Activated gamma-delta T cell treated with anti-CD3 and anti-CD28 coated beads, Interleukin-2, amount 50 U/mL, for 16 hours (primary cell): ENCODE measurements around the gene HBG2.

Experiments
- DNase-seq: peaks from one replicate; pipeline ENCODE4 v3.0.0-alpha.2; 2020; ENCODE audit warnings: low read depth

Gene HBG2

DNA sequence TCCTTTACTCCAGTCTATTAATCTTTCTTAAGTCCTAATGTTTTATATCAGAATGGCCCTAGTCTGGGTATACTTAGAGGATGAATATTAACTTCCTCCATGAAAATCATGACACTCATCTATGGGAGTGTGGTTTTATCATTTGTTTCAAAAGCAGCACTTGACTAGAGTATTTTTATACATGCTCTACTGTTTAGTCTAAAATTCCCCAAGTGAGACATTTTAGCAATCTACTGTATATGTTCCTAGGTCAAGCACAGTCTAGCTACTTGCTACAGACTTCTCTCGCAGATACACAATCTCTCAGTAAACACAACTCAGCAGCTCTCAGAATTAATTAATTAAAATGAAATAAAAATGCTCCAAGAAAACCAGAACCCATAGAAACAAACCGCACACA lies 24.8 kb downstream of the HBG2 start:
- DNase-seq, result no peak

DNA sequence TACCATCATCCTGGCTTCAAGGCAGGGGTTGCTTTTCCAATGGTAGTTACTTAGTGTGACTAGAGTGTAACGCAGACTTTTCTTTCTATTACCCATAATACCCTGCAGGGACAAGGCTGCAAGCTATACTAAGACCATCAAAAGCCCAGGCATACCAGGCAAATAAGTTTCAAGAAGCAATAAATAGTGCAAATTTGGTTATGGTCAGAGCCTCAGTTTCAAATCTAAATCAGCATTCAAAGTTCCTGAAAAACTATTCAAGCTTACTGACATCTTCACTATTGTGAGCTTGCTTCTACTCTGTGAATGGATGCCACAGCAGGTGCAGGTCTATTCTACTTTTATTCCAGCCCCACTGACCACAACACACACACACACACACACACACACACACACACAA lies 25.2 kb downstream of the HBG2 start:
- DNase-seq, result no peak

DNA sequence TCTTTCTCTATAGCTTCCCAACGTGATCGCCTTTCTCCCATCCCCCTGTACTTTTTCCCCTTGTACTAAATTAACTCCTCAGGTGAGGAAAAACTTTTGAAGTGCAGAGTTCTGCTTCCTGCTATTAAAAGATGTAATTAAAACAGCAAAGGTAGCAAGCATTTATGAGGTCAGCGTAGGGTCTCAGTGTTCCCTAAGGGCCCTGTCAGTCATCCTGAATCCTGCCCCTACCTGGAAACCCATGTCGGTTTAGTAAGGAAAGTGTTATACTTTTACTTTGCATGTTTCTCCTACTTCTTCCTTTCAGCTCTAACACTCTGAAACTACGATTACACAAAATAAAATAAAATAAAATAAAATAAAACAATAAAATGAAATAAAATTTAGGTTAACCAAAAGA lies 26.5 kb downstream of the HBG2 start:
- DNase-seq, result no peak

DNA sequence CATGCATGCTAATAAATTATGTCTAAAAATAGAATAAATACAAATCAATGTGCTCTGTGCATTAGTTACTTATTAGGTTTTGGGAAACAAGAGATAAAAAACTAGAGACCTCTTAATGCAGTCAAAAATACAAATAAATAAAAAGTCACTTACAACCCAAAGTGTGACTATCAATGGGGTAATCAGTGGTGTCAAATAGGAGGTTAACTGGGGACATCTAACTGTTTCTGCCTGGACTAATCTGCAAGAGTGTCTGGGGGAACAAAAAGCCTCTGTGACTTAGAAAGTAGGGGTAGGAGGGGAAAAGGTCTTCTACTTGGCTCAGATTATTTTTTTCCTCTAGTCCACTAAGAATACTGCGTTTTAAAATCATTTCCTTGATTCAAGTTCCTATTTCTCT lies 26.9 kb downstream of the HBG2 start:
- no peak for DNase-seq

DNA sequence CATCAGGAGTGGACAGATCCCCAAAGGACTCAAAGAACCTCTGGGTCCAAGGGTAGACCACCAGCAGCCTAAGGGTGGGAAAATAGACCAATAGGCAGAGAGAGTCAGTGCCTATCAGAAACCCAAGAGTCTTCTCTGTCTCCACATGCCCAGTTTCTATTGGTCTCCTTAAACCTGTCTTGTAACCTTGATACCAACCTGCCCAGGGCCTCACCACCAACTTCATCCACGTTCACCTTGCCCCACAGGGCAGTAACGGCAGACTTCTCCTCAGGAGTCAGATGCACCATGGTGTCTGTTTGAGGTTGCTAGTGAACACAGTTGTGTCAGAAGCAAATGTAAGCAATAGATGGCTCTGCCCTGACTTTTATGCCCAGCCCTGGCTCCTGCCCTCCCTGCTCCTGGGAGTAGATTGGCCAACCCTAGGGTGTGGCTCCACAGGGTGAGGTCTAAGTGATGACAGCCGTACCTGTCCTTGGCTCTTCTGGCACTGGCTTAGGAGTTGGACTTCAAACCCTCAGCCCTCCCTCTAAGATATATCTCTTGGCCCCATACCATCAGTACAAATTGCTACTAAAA lies 27.8 kb downstream of the HBG2 start, which contains the start of gene HBB:
HBB (minus strand) TSS at position 340 of the 579 bp plus-strand sequence; CDS start at position 290, 50 bp downstream.
- no peak for DNase-seq

DNA sequence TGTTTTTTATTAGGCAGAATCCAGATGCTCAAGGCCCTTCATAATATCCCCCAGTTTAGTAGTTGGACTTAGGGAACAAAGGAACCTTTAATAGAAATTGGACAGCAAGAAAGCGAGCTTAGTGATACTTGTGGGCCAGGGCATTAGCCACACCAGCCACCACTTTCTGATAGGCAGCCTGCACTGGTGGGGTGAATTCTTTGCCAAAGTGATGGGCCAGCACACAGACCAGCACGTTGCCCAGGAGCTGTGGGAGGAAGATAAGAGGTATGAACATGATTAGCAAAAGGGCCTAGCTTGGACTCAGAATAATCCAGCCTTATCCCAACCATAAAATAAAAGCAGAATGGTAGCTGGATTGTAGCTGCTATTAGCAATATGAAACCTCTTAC lies 29.1 kb downstream of the HBG2 start:
- DNase-seq, result no peak

DNA sequence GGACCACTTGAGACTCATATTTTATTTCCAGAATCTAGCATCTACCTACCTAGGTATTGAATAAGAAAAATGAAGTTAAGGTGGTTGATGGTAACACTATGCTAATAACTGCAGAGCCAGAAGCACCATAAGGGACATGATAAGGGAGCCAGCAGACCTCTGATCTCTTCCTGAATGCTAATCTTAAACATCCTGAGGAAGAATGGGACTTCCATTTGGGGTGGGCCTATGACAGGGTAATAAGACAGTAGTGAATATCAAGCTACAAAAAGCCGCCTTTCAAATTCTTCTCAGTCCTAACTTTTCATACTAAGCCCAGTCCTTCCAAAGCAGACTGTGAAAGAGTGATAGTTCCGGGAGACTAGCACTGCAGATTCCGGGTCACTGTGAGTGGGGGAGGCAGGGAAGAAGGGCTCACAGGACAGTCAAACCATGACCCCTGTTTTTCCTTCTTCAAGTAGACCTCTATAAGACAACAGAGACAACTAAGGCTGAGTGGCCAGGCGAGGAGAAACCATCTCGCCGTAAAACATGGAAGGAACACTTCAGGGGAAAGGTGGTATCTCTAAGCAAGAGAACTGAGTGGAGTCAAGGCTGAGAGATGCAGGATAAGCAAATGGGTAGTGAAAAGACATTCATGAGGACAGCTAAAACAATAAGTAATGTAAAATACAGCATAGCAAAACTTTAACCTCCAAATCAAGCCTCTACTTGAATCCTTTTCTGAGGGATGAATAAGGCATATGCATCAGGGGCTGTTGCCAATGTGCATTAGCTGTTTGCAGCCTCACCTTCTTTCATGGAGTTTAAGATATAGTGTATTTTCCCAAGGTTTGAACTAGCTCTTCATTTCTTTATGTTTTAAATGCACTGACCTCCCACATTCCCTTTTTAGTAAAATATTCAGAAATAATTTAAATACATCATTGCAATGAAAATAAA lies 29.8 kb downstream of the HBG2 start:
- no peak for DNase-seq

DNA sequence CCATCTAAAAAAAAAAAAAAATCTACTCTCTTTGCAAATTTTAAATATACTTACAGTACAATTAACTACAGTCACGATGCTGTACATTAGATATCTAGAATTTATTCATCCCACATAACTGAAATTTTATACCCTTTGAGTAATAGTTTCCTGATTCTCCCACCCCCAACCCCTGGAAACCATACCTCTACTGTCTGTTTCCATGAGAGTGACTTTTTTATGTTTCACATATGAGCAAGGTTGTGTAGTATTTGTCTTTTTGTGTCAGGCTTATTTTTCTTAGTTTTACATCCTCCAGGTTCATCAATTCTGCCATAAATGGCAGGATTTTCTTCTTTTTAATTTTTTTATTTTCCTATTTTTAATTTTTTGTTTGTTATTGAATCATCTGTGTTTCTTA lies 30.9 kb downstream of the HBG2 start:
- no peak for DNase-seq

DNA sequence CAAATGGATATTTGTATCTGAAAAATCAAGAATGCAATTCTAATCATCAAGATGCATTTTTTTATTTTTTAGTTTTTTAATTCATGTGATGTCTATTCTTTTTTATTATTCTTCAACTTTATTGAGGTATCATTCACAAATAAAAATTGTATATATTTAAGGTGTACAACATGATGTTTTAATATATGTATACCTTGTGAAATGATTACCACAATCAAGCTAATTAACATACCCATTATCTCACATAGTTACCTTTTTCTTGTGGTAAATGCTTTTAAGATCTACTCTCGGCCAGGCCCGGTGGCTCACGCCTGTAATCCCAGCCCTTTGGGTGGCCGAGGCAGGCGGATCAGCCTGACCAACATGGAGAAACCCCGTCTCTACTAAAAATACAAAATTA lies 31.4 kb downstream of the HBG2 start:
- DNase-seq, result no peak

DNA sequence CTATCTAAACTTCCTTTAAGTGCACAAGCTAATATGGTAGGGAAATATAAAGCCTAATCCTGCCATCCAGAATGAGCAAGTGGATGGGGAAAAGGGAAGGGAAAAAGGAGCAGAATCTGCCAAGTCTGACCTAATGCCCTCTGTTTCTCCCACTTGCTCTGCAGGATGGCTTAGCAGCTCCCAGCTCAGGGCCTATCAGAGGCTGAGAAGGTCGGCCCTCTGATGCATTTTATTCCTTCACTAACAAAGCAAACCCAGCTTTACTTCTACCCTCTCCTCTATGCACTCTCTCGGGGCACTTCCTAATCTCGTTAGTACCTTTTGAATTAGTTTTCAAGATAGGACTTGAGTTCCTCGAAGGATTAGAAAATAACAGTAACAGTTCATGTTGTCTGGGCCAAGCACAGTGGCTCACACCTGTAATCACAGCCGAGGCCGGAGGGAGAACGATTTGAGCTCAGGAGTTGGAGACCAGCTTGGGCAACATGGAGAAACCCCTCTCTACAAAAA lies 44.1 kb downstream of the HBG2 start:
- DNase-seq, result no peak

DNA sequence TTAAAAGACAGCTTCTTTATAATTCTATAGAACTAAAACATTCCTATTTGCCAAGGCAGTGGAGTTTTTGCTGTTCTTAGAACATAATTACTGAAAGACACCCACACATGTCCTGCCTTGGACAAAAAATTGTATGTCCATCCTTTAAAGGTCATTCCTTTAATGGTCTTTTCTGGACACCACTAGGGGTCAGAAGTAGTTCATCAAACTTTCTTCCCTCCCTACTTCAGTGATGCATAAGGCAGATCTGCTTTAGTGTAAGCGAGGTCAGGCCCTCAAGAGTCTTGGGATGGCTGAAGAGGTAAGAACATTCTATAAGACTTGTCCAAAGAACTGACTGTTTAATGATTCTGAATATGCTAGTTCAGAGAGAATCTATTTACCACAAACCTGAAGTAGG lies 49.8 kb downstream of the HBG2 start:
- no peak for DNase-seq

DNA sequence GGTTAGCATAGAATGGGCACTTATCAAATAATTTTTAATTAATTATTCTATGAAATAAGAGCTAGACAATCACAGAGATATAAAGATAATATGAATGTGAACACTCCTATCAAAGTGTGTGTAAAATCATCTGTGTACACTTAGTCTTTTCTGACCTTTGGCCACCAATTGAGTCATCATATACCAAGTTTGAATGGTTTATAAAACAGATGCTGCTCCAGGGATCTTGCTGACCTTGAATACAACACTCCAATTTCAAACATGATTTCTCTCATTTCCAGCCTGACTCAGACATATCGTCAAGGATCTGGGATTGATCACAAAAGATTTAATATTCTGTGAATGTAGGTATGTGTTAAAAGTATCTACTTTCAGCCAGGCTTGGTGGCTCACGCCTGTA lies 51.2 kb downstream of the HBG2 start:
- DNase-seq, result no peak
